ENCODE measurements around the gene CCR3. TPM values are rescaled to one million over a fixed set of nuclear protein-coding genes. Genes with fewer than 3 reads are reported as not detected.
A peak's percentile ranks its signal among the peaks of the same experiment; 100 is the strongest.

CCR3 gene
- total RNA-seq, 2 donors from 2014 or later = not detected

DNA sequence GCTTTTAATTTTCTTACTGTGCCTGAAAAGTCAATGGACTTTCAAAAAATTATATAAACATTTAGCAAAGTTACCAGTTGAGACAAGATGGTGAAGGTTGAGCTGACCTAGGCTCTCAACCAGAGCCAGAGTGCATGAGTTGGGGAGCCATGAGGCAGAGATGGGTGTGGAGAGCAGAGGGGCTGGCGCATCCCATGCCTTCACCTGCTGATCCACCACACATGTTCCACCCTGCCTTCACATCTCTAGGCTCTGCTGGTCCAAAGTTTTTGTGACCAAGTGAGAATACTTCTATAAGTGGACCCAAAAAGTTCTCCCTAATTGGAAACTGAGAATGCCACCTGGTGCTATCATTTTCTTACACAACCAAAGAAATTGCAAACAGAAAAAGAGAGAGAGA, 47.3 kb downstream of the CCR3 start:
- ATAC-seq = no peak
- intact Hi-C loops (cut with DNase I) = no loop called here
- no peak for DNase-seq

DNA sequence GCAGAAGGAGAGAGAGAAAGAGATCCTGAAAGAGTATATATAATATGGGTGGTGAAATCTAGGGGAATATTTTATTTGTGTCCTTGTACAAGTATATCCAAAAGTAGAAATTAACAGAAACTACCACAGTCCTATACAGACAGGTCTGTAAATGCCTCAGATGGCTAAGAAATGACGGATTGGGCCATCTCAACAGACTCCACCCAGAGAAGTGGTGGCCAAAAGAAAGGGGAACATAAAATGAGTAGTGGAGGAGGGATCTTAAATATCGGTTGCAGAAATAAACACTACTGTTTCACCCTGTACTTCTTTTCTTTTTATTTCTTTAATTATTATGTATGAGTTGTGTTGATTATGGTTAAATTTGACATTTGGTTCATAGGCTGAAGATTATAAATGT, 47.7 kb downstream of the CCR3 start:
- no peak for ATAC-seq
- intact Hi-C loops (cut with DNase I) = no loop called here
- DNase-seq = no peak

DNA sequence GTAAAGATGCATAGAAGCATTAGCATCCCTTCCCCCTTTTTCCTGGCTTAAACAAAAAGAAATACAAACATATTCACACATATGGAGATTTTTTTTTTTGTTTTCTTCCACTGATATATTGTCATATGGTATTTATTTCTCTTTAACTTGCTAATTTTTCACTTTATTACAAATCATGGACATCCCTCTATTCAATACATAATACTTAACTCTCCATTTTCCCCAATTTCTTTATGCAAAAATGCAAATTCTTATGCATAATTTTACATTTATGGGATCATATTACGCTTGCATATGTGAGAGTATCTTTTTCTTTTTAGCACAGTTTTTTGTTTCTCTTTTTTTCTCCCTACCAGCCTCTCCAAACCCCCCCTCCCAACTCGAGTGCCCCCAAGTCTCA, 48.8 kb downstream of the CCR3 start:
- intact Hi-C loops (cut with DNase I) = no loop called here
- DNase-seq (no peak), ATAC-seq (no peak)

DNA sequence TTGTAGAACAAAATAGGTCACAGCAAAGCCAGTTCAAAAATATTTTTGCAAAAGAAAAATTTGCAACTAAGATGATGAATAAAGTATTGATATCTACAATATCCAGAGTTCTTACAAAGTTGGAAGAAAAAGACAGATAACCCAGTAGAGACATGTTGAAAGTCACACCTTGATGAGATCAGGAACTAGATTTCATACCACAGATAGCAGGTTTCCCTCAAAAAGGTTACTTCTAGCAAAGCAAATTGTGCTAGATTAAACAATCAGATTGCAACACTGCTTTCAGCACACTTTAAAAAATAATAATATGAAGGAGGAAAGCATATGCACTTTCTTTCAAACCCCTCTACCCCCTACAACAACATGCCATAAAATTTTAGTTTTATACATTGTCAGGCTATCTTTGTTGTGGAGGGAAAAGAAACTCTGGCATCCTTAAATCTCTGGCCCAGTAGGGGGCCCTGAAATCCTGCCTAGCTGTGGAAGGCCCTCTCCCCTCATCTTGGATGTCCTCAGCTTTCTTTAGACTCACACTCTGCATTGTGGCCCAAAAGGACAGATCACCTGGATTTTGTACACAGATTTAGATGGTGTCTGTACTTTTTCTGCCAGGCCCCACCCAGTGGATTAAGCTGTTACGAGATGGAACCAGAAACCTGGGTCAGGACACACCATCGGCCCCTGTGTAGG, 50.9 kb downstream of the CCR3 start:
- no peak for ATAC-seq
- intact Hi-C loops (cut with DNase I) = no loop called here
- no peak for DNase-seq

DNA sequence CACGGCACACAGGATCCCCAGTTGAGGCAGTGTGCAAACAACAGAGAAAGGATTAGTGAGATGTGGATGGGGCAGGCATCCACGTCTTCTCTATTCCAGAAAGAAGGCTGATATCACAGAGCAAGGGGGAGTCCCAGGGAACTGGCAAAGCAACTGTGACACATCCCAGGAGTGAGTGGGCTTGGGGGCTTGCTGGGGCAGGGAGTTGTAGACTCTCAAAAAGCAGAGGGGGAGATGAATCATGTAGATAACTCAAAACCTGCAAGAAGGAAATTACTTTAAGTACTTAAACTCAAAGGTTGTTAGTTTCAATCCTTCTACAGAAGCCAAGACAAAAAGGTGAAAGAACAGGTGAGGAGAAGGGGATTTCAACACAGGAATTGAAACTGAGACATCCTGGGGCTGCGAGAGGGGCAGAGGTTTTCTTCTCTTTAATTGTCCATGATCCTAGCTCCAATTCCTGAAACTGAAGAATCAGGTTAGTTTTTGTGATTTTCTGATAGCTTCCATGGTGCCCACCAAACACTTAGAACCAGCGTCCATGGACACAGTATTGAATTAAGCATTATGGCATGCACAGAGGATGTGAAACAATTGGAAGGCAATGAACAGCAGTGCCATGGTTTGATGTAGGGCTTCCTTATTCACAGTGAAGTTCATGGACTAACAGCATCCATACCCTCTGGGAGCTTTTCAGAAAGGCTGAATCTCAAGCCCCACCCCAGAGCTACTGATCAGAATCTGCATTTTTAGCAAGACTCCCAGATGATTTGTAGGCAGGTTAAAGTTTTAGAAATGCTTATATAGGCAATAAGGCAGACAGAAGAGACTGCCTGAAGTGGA, 52.0 kb downstream of the CCR3 start:
- intact Hi-C loops (cut with DNase I) = no loop called here
- ATAC-seq (no peak), DNase-seq (no peak)

DNA sequence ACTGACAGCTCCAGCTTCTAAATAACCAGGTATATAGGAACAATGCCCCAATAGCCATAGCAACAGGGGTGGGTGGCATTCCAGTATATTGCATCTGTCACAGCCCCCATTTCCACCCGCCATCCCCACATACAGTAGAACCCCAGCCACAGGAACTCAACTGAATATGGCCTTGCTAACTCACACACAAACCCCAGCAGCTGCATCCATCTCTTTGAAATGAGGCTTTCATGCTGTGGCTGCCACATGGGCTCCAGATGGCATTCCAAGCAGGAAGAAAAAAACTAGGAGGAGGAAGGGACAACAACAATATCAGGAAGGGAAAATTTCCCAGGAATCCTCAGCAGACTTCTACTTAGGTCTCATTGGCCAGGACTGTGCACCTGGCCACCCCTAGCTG, 54.6 kb downstream of the CCR3 start:
- DNase-seq = no peak
- no peak for ATAC-seq
- intact Hi-C loops (cut with DNase I) = no loop called here

DNA sequence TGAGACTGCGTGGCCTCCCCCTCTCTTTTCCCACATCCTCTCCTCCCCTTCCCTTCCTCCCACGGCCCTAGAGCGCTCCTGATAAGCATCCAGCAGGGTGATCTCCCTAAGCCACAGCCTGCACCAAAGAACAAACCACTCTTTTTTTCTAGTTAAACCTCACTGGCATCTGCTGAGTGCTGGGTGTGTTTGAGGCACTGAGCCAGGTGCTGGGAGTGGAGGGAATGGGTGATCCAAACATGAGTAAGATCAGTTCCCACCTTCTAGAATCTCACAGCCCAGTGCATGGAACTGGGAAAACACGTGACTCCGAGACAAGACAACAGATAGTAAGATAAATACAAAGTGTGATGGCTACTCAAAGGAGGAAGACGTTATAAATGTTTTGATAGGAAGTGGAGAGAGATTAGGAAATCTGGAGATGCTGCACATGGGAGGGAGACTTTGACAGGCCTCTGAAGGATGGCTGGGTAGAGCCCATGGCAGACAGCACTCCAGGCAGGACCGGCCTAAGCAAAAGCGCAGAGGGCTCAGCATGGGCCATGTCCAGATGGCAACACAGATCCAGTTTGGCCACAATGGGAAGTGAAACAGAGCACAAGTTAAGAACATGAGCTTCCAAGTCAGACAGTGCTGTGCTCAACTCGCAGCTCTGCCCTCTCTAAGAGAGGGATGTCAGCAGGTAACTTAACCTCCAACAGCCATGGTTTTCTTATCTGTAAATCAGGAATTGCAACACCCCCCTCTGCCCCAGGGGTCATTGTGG, 55.6 kb downstream of the CCR3 start:
- intact Hi-C loops (cut with DNase I) = no loop called here

DNA sequence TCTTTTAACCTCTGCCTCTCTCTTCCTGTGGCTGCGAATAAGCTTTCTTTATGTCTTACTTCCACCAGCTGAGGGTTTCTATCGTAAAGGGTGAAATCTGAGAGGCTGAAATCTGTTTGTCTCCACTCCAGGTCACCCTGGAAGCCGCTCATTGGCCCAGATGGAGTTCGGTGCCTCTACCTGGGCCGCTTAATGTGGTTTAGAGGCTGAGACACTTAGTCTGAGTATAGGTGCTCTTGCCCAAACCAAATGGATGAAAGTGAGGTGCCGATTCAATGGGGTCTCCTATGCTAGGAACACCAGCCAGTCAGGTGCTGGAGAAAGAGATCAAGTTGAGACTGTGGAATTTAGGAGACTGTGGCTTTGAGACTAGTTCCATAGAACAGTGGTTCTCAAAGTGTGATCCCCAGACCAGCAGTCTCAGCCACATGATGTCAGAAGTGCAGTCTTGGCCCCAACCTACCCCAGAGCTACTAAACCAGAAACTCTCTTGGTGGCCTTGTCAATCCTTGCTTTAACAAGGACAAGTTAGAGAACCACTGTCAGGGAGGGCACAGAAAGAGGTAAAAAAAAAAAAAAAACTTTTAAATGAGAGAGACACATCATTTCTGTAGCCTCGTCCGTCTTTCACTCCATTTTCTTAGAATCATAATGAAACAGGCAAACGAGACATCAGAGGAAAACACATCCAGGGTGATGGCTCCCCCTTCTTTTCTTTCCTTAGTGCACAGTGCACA, 56.8 kb downstream of the CCR3 start:
- no peak for DNase-seq
- no peak for ATAC-seq
- intact Hi-C loops (cut with DNase I) = no loop called here

More for the DNA sequence above, 55.6 kb downstream of the CCR3 start:
- DNase-seq = peak; percentile 26
- peak; percentile 48 to 90 for ATAC-seq

GRCh38 chr3:46299608-46300460, 57.6 kb downstream of the CCR3 start:
- no peak for DNase-seq
- ATAC-seq = peak; percentile 30 to 43
- intact Hi-C loops (cut with DNase I) = no loop called here

DNA sequence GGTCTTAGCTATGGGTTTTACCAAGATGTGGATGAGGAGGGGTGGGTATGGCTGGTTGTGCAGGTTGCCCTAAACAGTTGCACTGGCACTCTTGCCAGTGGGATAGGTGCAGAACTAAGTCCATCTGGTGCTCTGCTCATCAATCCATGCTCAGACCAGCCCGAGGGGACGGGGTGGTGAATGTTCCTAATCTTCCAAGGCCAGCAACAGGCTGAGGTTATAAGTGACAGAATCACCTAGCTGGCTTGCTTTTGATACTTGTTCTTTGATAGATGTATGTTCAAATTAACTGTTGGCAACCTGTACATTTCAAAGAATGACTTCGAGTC, 58.2 kb downstream of the CCR3 start:
- no peak for ATAC-seq
- DNase-seq = no peak
- intact Hi-C loops (cut with DNase I) = no loop called here

DNA sequence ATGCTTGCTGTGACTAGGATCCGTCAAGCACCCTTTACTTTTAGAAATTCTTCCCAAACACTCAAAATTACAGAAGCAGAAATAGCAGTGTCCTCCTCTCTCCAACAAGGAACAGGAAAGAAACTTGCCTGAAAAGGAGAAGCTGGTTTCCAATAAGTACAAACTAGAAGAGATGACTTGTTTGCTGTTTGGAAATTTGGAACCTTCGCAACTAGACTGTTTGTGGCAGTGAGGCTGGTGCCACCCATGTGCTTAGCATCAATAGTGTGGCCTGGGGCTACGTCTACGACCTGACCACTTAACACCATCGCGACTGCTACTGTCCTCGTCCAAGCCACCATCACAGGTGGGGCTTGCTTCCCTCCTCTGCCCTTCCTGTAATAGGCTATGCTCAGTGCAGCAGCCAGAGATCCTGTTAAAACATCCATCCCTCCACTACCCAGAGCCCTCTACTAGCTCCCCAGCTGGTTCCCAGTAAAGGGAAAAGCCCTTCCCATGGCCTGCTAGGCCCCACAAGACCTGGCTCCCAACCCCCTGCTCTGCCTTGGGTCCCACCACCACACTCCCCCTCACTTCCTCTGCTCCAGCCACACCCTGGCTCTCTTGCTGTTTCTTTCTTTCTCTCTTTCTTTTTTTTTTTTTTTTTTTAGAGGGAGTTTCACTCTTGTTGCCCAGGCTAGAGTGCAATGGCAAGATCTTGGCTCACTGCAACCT, 59.0 kb downstream of the CCR3 start:
- ATAC-seq (peak in 1 of 2 donors; percentile 26), DNase-seq (no peak)
- intact Hi-C loops (cut with DNase I) = no loop called here

- intact Hi-C loops (cut with DNase I) = no loop called here
- no peak for ATAC-seq
- no peak for DNase-seq
Observed at GRCh38 chr3:46303240-46303639, 61.0 kb downstream of the CCR3 start.

DNA sequence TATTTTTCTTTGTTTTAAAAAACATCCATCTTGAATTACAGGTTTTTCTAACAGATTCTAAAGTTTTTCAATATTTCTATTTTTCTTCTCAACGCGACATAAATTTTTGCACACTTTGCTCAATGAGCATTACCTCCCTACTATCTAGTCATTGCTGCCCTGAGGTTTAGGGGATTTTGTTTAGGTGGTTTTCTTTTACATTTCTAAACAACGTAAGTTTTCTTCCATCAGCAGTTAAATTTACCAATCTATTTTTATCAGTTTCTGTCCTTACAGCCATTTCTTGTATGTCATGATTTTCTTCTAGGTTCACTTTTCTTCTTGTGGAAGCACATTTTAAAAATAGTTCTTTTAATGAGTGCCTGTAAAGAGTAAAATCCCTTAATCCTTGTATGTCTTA, 62.5 kb downstream of the CCR3 start:
- intact Hi-C loops (cut with DNase I) = no loop called here
- DNase-seq = no peak

DNA sequence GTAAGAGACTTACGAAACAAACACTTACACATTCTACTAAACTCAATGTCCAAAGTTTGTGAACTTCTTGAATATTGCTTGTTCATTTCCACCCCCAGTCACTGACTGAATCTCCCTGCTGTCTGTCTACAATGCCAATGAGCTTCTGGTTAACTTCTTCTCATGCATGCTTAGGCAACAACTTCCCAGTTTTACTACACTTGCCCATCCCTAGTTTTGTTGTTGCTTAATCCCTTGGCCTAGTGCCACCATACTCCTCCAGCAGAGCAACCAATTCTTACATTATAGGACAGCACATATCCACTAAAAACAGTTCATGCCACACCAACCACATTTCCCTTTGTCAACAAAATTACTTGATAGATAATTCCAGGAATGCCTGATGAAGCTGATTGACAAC, 70.7 kb downstream of the CCR3 start:
- DNase-seq (no peak), ATAC-seq (peak; percentile 63 to 92)
- intact Hi-C loops (cut with DNase I) = no loop called here

More for the DNA sequence above, 62.5 kb downstream of the CCR3 start:
- ATAC-seq = no peak

DNA sequence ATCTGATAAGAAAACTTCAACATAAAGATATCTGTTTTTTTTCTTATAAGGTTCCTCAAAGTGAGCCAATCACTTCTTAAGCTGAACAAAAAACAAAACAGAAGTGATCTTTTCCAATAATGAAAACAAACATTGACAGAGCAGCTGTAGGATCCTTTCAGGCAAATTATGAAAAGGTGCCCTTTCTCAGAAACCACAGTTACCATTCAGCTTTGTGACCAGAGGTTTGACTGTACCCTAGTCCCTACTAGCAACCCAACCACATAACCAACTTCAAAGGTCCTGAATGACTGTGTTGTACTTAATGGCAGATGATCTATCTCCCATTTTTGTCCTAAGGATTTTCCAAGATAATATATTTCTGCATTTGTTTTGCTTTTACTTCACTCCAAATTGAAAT, 72.3 kb downstream of the CCR3 start:
- ATAC-seq = no peak
- DNase-seq = no peak
- intact Hi-C loops (cut with DNase I) = no loop called here

DNA sequence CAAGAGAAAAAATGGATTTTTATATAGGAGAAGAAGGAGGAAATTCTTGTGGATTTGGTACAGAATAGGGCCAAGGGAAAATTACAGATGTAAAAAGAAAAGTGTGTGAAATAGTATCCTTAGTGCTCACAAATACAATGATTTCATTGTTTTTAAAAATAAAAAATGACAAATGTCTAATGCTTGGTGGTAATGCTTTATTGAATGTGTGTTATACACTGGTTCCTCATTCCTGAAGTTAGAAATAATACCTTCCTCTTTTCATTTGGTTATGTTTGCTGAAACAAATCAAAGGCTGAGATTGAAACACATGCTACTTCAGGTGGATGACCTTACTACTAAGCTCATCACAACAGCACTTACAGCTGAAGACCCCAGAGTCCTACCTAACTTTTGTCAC, 73.9 kb downstream of the CCR3 start:
- ATAC-seq (no peak), DNase-seq (no peak)
- intact Hi-C loops (cut with DNase I) = no loop called here
